ENCODE results near the gene VAT1L. TPM values are rescaled to one million over a fixed set of nuclear protein-coding genes. Genes with fewer than 3 reads are reported as not detected.

Gene VAT1L
- total and polyA plus RNA-seq, 2 donors (not counting 1 experiment from before 2014, with no cell fraction given), result 17.9 to 86.9 TPM

GRCh38 chr16:77744141-77744540 lies 44.2 kb upstream of the VAT1L start:
- Histone ChIP-seq H3K4me3 (replicated peaks in 1 of 4; ENCODE audit: control extremely low read depth in 1 of 4, insufficient read depth in 1 of 4, low read depth in 3 of 4, low read length in 4 of 4) (no peak overlapping the region), H3K79me2 (ENCODE audit: control insufficient read depth, insufficient read depth, low read length) (no peaks in the 10 kb centered on the region), H2AFZ (ENCODE audit: low read length) (no peak overlapping the region), H3K4me1 (ENCODE audit: control insufficient read depth, extremely low read depth, insufficient read depth, low read length) (no peaks in the 10 kb centered on the region), H3K9ac (ENCODE audit: insufficient read depth, low read length) (no peak overlapping the region), H3K36me3 (ENCODE audit: control insufficient read depth, insufficient read depth, low read length) (no peaks in the 10 kb centered on the region), H3K27ac (ENCODE audit: insufficient read depth, low read length) (no peak overlapping the region), H4K20me1 (ENCODE audit: control insufficient read depth, extremely low read depth, insufficient read depth, low read length) (no peaks in the 10 kb centered on the region), H3K9me3 (ENCODE audit: control insufficient read depth, insufficient read depth, low read depth, low read length) (no peaks in the 10 kb centered on the region), H3K4me2 (ENCODE audit: extremely low read depth, insufficient read depth, low read length) (no peak overlapping the region), H3K27me3 (ENCODE audit: control insufficient read depth, insufficient read depth, low read length) (no peaks in the 10 kb centered on the region)
- DNase-seq (ENCODE audit: low read depth in 2 of 2), result peak in 1 of 2 donors; percentile 89
- TF ChIP-seq EZH2 (IDR thresholded peaks at IDR 0.05; ENCODE audit: low read length, missing control alignments) (no peak), CTCF (conservative IDR thresholded peaks at IDR 0.05 in 1 of 2, IDR thresholded peaks at IDR 0.05 in 1 of 2; ENCODE audit: low read depth in 1 of 2, low read length in 2 of 2) (no peak)

- Histone ChIP-seq H2AFZ (ENCODE audit: low read length) (no peak overlapping the region), H3K27me3 (ENCODE audit: control insufficient read depth, insufficient read depth, low read length) (no peaks in the 10 kb centered on the region), H3K9me3 (ENCODE audit: control insufficient read depth, insufficient read depth, low read depth, low read length) (no peaks in the 10 kb centered on the region), H4K20me1 (ENCODE audit: control insufficient read depth, extremely low read depth, insufficient read depth, low read length) (no peaks in the 10 kb centered on the region), H3K27ac (ENCODE audit: insufficient read depth, low read length) (no peak overlapping the region), H3K4me1 (ENCODE audit: control insufficient read depth, extremely low read depth, insufficient read depth, low read length) (no peaks in the 10 kb centered on the region), H3K4me2 (ENCODE audit: extremely low read depth, insufficient read depth, low read length) (no peak overlapping the region), H3K9ac (ENCODE audit: insufficient read depth, low read length) (no peak overlapping the region), H3K79me2 (ENCODE audit: control insufficient read depth, insufficient read depth, low read length) (no peaks in the 10 kb centered on the region), H3K4me3 (replicated peaks in 1 of 4; ENCODE audit: control extremely low read depth in 1 of 4, insufficient read depth in 1 of 4, low read depth in 3 of 4, low read length in 4 of 4) (no peak overlapping the region), H3K36me3 (ENCODE audit: control insufficient read depth, insufficient read depth, low read length) (no peaks in the 10 kb centered on the region)
- DNase-seq (ENCODE audit: low read depth in 2 of 2), result peak; percentile 13 to 54
- TF ChIP-seq CTCF (conservative IDR thresholded peaks at IDR 0.05 in 1 of 2, IDR thresholded peaks at IDR 0.05 in 1 of 2; ENCODE audit: low read depth in 1 of 2, low read length in 2 of 2) (no peak), EZH2 (IDR thresholded peaks at IDR 0.05; ENCODE audit: low read length, missing control alignments) (no peak)
Observed at GRCh38 chr16:77745972-77746371, 42.4 kb upstream of the VAT1L start.

- Histone ChIP-seq H4K20me1 (ENCODE audit: control insufficient read depth, extremely low read depth, insufficient read depth, low read length) (no peaks in the 10 kb centered on the region), H3K4me1 (ENCODE audit: control insufficient read depth, extremely low read depth, insufficient read depth, low read length) (no peaks in the 10 kb centered on the region), H3K27ac (ENCODE audit: insufficient read depth, low read length) (no peak overlapping the region), H3K9ac (ENCODE audit: insufficient read depth, low read length) (no peak overlapping the region), H3K27me3 (ENCODE audit: control insufficient read depth, insufficient read depth, low read length) (no peaks in the 10 kb centered on the region), H3K4me3 (replicated peaks in 1 of 4; ENCODE audit: control extremely low read depth in 1 of 4, insufficient read depth in 1 of 4, low read depth in 3 of 4, low read length in 4 of 4) (no peak overlapping the region), H3K36me3 (ENCODE audit: control insufficient read depth, insufficient read depth, low read length) (no peaks in the 10 kb centered on the region), H2AFZ (ENCODE audit: low read length) (no peak overlapping the region), H3K4me2 (ENCODE audit: extremely low read depth, insufficient read depth, low read length) (no peak overlapping the region), H3K79me2 (ENCODE audit: control insufficient read depth, insufficient read depth, low read length) (no peaks in the 10 kb centered on the region), H3K9me3 (ENCODE audit: control insufficient read depth, insufficient read depth, low read depth, low read length) (no peaks in the 10 kb centered on the region)
- TF ChIP-seq CTCF (conservative IDR thresholded peaks at IDR 0.05 in 1 of 2, IDR thresholded peaks at IDR 0.05 in 1 of 2; ENCODE audit: low read depth in 1 of 2, low read length in 2 of 2) (no peak), EZH2 (IDR thresholded peaks at IDR 0.05; ENCODE audit: low read length, missing control alignments) (no peak)
- no peak for DNase-seq (ENCODE audit: low read depth in 2 of 2)
Observed at GRCh38 chr16:77748421-77749005, 39.9 kb upstream of the VAT1L start.
